Tibial artery (tissue), 4 donors: ENCODE results near the gene UCP3.

Experiments used
- DNase-seq, 2 donors: peaks; one replicate each; pipeline ENCODE4 v3.0.0-alpha.2; 2019
- H3K27ac ChIP-seq, 2 donors: fragments of 200-600 bp; sonication (generic) in 1 of 2; 1 replicate in 1 of 2; 2 replicates in 1 of 2; pipeline ENCODE4 v1.5.1; 2018 to 2019; ENCODE audit warnings: mild to moderate bottlenecking in 1 of 2
- H3K27me3 ChIP-seq, 2 donors: fragments of 200-600 bp; sonication (generic) in 1 of 2; one replicate each; pipeline versions ENCODE4 v1.5.1 to v1.6.0; 2016 to 2019
- H3K36me3 ChIP-seq, 3 donors: fragments of 200-600 bp; sonication (generic) in 2 of 3; one replicate each; pipeline ENCODE4 v1.5.1; 2016 to 2019; ENCODE audit warnings: mild to moderate bottlenecking in 2 of 3
- H3K4me1 ChIP-seq, 4 donors: fragments of 200-600 bp; sonication (generic) in 2 of 4; 1 replicate in 3 of 4; 2 replicates in 1 of 4; pipeline ENCODE4 v1.5.1; 2016 to 2019
- H3K4me3 ChIP-seq, 2 donors: fragments of 200-600 bp; sonication (generic) in 1 of 2; 1 replicate in 1 of 2; 2 replicates in 1 of 2; pipeline ENCODE4 v1.5.1; 2018 to 2019; ENCODE audit warnings: mild to moderate bottlenecking in 2 of 2
- H3K9me3 ChIP-seq, 3 donors: fragments of 200-600 bp; sonication (generic) in 1 of 3; one replicate each; pipeline ENCODE4 v1.5.1; 2016 to 2019
- CTCF ChIP-seq, 2 experiments: fragments of 200-600 bp in 1 of 2; fragments of 450-650 bp in 1 of 2; IDR thresholded peaks; one replicate each; pipeline ENCODE4 v1.5.1; 2017 to 2019; ENCODE audit warnings: antibody characterized with exemption in 2 of 2, mild to moderate bottlenecking in 1 of 2, moderate library complexity in 1 of 2
- intact Hi-C: fragments of 100-400 bp; cut with DNase I; formaldehyde crosslinking; loops from one replicate; pipeline ENCODE4 v1.15.0; 2023; ENCODE audit warnings: low total_unique reads

UCP3 gene

GRCh38 chr11:73996161-73996747, 12.6 kb downstream of the UCP3 start:
- no peak for DNase-seq
- intact Hi-C loops: no loop called here
- no peak for TF ChIP-seq CTCF (IDR thresholded peaks at IDR 0.05)
- Histone ChIP-seq H3K9me3 (no peaks in the 10 kb centered on the region), H3K4me3 (no peak overlapping the region), H3K27ac (no peak overlapping the region), H3K36me3 (no peaks in the 10 kb centered on the region), H3K27me3 (no peaks in the 10 kb centered on the region), H3K4me1 (no peaks in the 10 kb centered on the region)

DNA sequence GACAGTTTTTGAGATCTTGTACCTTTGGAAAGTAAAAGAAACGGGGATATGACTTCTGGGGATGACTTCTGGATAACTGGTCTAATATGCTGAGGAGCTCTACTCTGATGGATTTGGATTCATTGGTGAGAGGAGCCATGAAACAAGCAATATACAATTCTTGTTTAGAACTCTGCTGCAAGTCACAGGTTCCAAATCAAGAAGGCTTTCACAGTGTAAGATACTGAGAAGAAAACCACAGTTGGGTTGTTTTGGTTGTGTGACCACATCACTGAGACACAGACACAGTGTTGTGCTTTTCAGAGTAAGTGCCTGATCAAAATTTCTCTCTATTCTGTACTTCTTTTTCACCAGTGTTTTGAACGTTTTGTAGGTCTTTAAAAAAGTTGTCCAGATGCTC, 13.2 kb downstream of the UCP3 start:
- Histone ChIP-seq H3K4me1 (no peaks in the 10 kb centered on the region), H3K27ac (no peak overlapping the region), H3K36me3 (no peaks in the 10 kb centered on the region), H3K4me3 (no peak overlapping the region), H3K27me3 (no peaks in the 10 kb centered on the region), H3K9me3 (no peaks in the 10 kb centered on the region)
- no peak for DNase-seq
- intact Hi-C loops: no loop called here
- no peak for TF ChIP-seq CTCF (IDR thresholded peaks at IDR 0.05)

GRCh38 chr11:73995247-73995646, 13.6 kb downstream of the UCP3 start:
- H3K4me1 ChIP-seq: no peaks in the 10 kb centered on the region
- H3K36me3 ChIP-seq: no peaks in the 10 kb centered on the region
- H3K27me3 ChIP-seq: no peaks in the 10 kb centered on the region
- no peak overlapping the region for H3K4me3 ChIP-seq
- no peak for TF ChIP-seq CTCF (IDR thresholded peaks at IDR 0.05)
- no peak for DNase-seq
- no peaks in the 10 kb centered on the region for H3K9me3 ChIP-seq
- H3K27ac ChIP-seq: no peak overlapping the region
- intact Hi-C loops: no loop called here

- no peaks in the 10 kb centered on the region for H3K9me3 ChIP-seq
- H3K27ac ChIP-seq: no peak overlapping the region
- no peak for TF ChIP-seq CTCF (IDR thresholded peaks at IDR 0.05)
- no peaks in the 10 kb centered on the region for H3K4me1 ChIP-seq
- DNase-seq: peak in 1 of 2 donors; percentile 7
- H3K4me3 ChIP-seq: no peak overlapping the region
- intact Hi-C loops: no loop called here
- H3K36me3 ChIP-seq: no peaks in the 10 kb centered on the region
- no peaks in the 10 kb centered on the region for H3K27me3 ChIP-seq
Observed at GRCh38 chr11:73991471-73992006, 17.3 kb downstream of the UCP3 start.

DNA sequence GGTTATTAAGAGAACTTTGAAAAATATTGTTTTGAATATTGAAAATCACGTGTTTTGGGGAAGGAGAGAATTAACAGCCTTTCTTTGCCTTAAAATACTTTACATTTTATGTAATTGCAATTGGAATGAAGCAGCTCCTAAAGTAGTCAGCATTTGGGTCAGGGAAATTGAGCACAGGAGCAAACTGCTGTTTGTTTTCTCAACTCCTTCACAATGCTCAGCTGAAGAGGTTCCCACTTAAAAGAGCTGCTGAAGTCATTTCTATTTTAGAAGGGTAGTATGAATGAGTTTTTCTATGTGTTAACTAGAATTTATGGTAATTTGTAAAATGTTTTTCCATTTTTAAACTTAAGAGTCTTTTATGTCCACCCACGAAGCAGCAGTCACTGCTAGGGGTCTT, 18.2 kb downstream of the UCP3 start:
- intact Hi-C loops: no loop called here
- Histone ChIP-seq H3K9me3 (no peaks in the 10 kb centered on the region), H3K4me1 (no peaks in the 10 kb centered on the region), H3K27ac (no peak overlapping the region), H3K36me3 (no peaks in the 10 kb centered on the region), H3K27me3 (no peaks in the 10 kb centered on the region), H3K4me3 (no peak overlapping the region)
- no peak for DNase-seq
- no peak for TF ChIP-seq CTCF (IDR thresholded peaks at IDR 0.05)

DNA sequence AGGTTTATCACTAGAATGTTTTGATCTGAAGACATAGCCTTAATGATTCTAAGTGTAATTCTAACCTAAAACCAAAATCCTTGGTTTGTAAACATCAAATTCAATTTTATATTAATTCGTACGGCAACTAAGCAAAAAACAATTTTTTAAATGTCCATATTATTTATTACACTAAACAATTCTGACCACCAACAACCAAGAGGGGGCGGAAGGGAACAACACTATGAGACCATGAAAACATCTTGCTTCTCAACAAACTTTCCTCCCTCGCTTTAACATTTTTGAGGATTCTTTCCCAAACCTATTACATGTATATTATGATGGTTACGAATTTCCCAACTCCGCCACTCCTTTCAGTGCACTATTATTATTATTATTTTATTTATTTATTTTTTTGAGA, 19.7 kb downstream of the UCP3 start:
- intact Hi-C loops: no loop called here
- no peak for TF ChIP-seq CTCF (IDR thresholded peaks at IDR 0.05)
- H3K9me3 ChIP-seq: no peaks in the 10 kb centered on the region
- H3K27ac ChIP-seq: no peak overlapping the region
- DNase-seq: peak in 1 of 2 donors; percentile 13
- H3K4me3 ChIP-seq: no peak overlapping the region
- peaks cover 0 to 9% (median 7%) of the 10 kb centered on the region in 4 donors for H3K4me1 ChIP-seq
- H3K36me3 ChIP-seq: no peaks in the 10 kb centered on the region
- H3K27me3 ChIP-seq: no peaks in the 10 kb centered on the region
